NCI-H748 (cell line): ENCODE results near the gene MPEG1.
A peak's percentile ranks its signal among the peaks of the same experiment; 100 is the strongest.

Experiments
- DNase-seq: peaks from one replicate; lab custom pipeline; 2025; ENCODE audit not compliant: unreplicated experiment; lab: John Stamatoyannopoulos, UW

The MPEG1 gene

GRCh38 chr11:59172345-59173079, 40.2 kb downstream of the MPEG1 start:
- peak; percentile 41 for DNase-seq

- DNase-seq = peak; percentile 88
Measured at GRCh38 chr11:59171508-59172322, 41.0 kb downstream of the MPEG1 start, which contains the start of gene DTX4. Gene DTX4, plus strand, starts transcription at chr11:59172132. Its CDS starts 464 bp downstream, at chr11:59172596.

DNA sequence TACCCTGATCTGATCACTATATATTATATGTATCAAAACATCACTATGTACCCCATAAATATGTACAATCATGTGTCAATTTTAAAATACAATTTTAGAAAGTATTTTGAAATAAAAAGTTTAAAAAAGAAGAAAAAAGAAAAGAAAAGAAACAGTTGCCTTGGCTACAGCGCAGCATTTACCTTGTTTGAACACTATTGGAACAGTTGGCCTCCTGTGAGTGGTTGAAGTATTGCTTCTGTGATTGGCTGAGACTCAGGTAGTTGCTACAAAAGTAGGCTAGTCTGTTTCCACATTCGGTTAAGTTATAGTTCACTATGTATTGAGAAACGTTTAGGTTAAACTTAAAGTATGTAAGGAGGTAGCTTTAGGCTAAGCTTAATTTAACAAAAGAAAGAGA, 48.7 kb downstream of the MPEG1 start:
- DNase-seq = no peak
